ENCODE measurements around the gene STRIP1. TPM values are rescaled to one million over a fixed set of nuclear protein-coding genes. Genes with fewer than 3 reads are reported as not detected.
A peak's percentile ranks its signal among the peaks of the same experiment; 100 is the strongest.

Gene STRIP1
- total and polyA plus RNA-seq, 4 donors, result 5.8 to 22.8 (median 13.2) TPM

DNA sequence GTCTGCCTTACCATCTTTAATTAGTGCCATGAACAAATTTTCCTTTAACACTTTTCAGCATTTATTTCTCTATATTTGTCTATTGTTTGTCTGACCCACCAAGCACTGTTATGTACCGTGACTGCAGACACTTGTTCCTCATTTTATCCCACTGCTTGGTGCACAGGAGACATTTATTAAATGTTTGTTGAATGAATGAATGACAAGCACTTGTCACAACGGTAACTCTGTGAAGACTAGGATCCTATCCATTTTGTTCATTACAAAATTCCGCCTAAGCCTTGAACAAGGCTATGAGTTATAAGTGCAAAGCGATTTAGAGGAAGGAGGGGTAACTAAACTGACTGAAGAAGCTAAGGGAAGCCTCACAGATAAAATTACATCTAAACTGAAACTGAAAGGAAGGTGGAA, 379 bp upstream of the STRIP1 start:
- Histone ChIP-seq H3K36me3 (ENCODE audit: control insufficient read depth in 4 of 4, insufficient read depth in 3 of 4, low read depth in 1 of 4, low read length in 3 of 4) (peaks cover 0 to 12% (median 11%) of the 10 kb centered on the region in 4 donors), H3K27ac (ENCODE audit: low read depth in 1 of 2, low read length in 2 of 2) (peak overlapping the region; percentile 76 to 78), H3K9ac (ENCODE audit: low read depth in 1 of 2, low read length in 2 of 2) (peak overlapping the region; percentile 57 to 88), H3K27me3 (ENCODE audit: control insufficient read depth in 4 of 4, insufficient read depth in 4 of 4, low read length in 3 of 4) (no peaks in the 10 kb centered on the region), H3K9me3 (ENCODE audit: control insufficient read depth in 4 of 4, low read length in 3 of 4) (no peaks in the 10 kb centered on the region), H3K4me3 (ENCODE audit: low read depth in 1 of 3, low read length in 3 of 3) (peak overlapping the region; percentile 75 to 97 (median 90)), H3K4me1 (ENCODE audit: control insufficient read depth in 4 of 4, insufficient read depth in 4 of 4, low read length in 3 of 4) (peaks cover 5 to 26% (median 17%) of the 10 kb centered on the region in 4 donors)
- no peak for TF ChIP-seq RXRA (IDR thresholded peaks at IDR 0.05)
- peak; percentile 82 for TF ChIP-seq YY1 (IDR thresholded peaks at IDR 0.05)
- 43% methylated on average over 4 of the region's 4 CpGs for WGBS
- DNase-seq (ENCODE audit: low spot score), result no peak

DNA sequence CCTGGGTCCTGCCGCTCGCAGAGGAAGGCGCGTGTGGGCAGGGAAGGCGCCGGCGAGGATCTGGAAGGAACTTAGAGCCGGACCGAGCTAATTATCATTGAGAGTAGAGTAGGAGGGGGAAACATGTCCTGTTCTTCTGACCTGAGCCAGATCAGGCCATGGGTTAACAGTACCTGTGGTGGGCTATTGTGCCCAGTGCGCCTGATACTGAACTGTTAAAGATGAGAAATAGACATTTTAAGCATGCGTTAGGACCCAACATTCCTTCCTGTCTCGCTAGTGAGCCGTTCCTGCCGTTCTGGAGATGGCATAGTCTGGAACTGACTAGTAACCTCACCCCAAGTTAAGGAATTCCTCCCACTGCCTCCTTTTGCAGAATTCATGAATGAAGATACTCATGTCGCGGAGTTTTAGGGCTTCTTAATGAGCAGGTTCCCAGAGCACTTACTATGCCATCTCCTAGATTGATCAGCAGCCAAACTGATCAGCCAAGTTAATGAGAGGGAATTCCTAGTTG, 870 bp downstream of the STRIP1 start:
- Histone ChIP-seq H3K4me3 (ENCODE audit: low read depth in 1 of 3, low read length in 3 of 3) (peak overlapping the region; percentile 85 to 97 (median 90)), H3K9me3 (ENCODE audit: control insufficient read depth in 4 of 4, low read length in 3 of 4) (no peaks in the 10 kb centered on the region), H3K27ac (ENCODE audit: low read depth in 1 of 2, low read length in 2 of 2) (peak overlapping the region; percentile 70 to 78), H3K36me3 (ENCODE audit: control insufficient read depth in 4 of 4, insufficient read depth in 3 of 4, low read depth in 1 of 4, low read length in 3 of 4) (peaks cover 0 to 21% (median 19%) of the 10 kb centered on the region in 4 donors), H3K27me3 (ENCODE audit: control insufficient read depth in 4 of 4, insufficient read depth in 4 of 4, low read length in 3 of 4) (no peaks in the 10 kb centered on the region), H3K9ac (ENCODE audit: low read depth in 1 of 2, low read length in 2 of 2) (peak overlapping the region; percentile 60 to 65), H3K4me1 (ENCODE audit: control insufficient read depth in 4 of 4, insufficient read depth in 4 of 4, low read length in 3 of 4) (peaks cover 5 to 26% (median 17%) of the 10 kb centered on the region in 4 donors)
- TF ChIP-seq, protein P1, sequence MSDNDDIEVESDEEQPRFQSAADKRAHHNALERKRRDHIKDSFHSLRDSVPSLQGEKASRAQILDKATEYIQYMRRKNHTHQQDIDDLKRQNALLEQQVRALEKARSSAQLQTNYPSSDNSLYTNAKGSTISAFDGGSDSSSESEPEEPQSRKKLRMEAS (IDR thresholded peaks at IDR 0.05), result no peak
- TF ChIP-seq YY1 (IDR thresholded peaks at IDR 0.05), result no peak
- no peak for TF ChIP-seq HNF4G (IDR thresholded peaks at IDR 0.05)
- TF ChIP-seq, protein P2, sequence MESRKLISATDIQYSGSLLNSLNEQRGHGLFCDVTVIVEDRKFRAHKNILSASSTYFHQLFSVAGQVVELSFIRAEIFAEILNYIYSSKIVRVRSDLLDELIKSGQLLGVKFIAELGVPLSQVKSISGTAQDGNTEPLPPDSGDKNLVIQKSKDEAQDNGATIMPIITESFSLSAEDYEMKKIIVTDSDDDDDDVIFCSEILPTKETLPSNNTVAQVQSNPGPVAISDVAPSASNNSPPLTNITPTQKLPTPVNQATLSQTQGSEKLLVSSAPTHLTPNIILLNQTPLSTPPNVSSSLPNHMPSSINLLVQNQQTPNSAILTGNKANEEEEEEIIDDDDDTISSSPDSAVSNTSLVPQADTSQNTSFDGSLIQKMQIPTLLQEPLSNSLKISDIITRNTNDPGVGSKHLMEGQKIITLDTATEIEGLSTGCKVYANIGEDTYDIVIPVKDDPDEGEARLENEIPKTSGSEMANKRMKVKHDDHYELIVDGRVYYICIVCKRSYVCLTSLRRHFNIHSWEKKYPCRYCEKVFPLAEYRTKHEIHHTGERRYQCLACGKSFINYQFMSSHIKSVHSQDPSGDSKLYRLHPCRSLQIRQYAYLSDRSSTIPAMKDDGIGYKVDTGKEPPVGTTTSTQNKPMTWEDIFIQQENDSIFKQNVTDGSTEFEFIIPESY (IDR thresholded peaks at IDR 0.05), result no peak
- TF ChIP-seq RAD21 (IDR thresholded peaks at IDR 0.05), result no peak
- TF ChIP-seq SP1 (IDR thresholded peaks at IDR 0.05), result no peak
- TF ChIP-seq TAF1 (conservative IDR thresholded peaks at IDR 0.05), result no peak
- no peak for TF ChIP-seq HNF4A (conservative IDR thresholded peaks at IDR 0.05)
- no peak for TF ChIP-seq FOXA1 (IDR thresholded peaks at IDR 0.05)
- no peak for TF ChIP-seq EGR1 (IDR thresholded peaks at IDR 0.05; ENCODE audit: low read depth in 2 of 2)
- TF ChIP-seq RXRA (IDR thresholded peaks at IDR 0.05), result no peak
- TF ChIP-seq FOXA2 (IDR thresholded peaks at IDR 0.05), result no peak
- no peak for DNase-seq (ENCODE audit: low spot score)
- WGBS, result 10% methylated on average over 16 of the region's 16 CpGs

DNA sequence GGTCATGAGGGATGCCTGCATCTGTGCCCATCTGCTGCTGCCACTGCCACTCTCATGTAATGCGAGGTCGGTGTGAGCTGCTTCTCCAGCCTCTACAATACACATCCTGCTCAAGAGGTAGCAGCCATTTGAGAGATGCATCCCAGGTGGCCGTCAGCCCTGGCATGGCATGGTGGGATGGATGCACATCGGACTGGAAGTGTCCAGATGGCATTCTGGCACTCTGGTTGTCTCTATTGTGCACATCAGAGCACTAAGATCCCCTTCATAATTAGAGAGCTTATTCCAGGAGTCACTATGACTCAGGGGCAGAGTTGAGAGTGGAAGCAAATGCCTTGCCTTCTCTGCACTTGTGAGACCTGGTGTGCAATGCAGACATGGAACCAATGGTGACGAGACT, 3.8 kb downstream of the STRIP1 start:
- H3K4me3 ChIP-seq (ENCODE audit: low read depth in 1 of 3, low read length in 3 of 3), result no peak overlapping the region
- 96% methylated on average over 5 of the region's 5 CpGs for WGBS
- H3K27me3 ChIP-seq (ENCODE audit: control insufficient read depth in 4 of 4, insufficient read depth in 4 of 4, low read length in 3 of 4), result no peaks in the 10 kb centered on the region
- peaks cover 5 to 16% (median 10%) of the 10 kb centered on the region in 4 donors for H3K4me1 ChIP-seq (ENCODE audit: control insufficient read depth in 4 of 4, insufficient read depth in 4 of 4, low read length in 3 of 4)
- no peak overlapping the region for H3K9ac ChIP-seq (ENCODE audit: low read depth in 1 of 2, low read length in 2 of 2)
- no peak for DNase-seq (ENCODE audit: low spot score)
- TF ChIP-seq FOXA2 (IDR thresholded peaks at IDR 0.05) (no peak), EGR1 (IDR thresholded peaks at IDR 0.05; ENCODE audit: low read depth in 2 of 2) (no peak), FOXA1 (IDR thresholded peaks at IDR 0.05) (no peak), HNF4G (IDR thresholded peaks at IDR 0.05) (no peak), RAD21 (IDR thresholded peaks at IDR 0.05) (no peak), YY1 (IDR thresholded peaks at IDR 0.05) (no peak), GABPA (IDR thresholded peaks at IDR 0.05 in 1 of 2, conservative IDR thresholded peaks at IDR 0.05 in 1 of 2) (no peak), RXRA (IDR thresholded peaks at IDR 0.05) (no peak)
- TF ChIP-seq, protein P3, sequence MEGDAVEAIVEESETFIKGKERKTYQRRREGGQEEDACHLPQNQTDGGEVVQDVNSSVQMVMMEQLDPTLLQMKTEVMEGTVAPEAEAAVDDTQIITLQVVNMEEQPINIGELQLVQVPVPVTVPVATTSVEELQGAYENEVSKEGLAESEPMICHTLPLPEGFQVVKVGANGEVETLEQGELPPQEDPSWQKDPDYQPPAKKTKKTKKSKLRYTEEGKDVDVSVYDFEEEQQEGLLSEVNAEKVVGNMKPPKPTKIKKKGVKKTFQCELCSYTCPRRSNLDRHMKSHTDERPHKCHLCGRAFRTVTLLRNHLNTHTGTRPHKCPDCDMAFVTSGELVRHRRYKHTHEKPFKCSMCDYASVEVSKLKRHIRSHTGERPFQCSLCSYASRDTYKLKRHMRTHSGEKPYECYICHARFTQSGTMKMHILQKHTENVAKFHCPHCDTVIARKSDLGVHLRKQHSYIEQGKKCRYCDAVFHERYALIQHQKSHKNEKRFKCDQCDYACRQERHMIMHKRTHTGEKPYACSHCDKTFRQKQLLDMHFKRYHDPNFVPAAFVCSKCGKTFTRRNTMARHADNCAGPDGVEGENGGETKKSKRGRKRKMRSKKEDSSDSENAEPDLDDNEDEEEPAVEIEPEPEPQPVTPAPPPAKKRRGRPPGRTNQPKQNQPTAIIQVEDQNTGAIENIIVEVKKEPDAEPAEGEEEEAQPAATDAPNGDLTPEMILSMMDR (IDR thresholded peaks at IDR 0.05; ENCODE audit: low read depth, low read length, missing input control), result no peak
- TF ChIP-seq, protein P4, sequence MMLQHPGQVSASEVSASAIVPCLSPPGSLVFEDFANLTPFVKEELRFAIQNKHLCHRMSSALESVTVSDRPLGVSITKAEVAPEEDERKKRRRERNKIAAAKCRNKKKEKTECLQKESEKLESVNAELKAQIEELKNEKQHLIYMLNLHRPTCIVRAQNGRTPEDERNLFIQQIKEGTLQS (IDR thresholded peaks at IDR 0.05), result no peak
- TF ChIP-seq, protein P2 (IDR thresholded peaks at IDR 0.05), result no peak
- peaks cover 8 to 49% (median 46%) of the 10 kb centered on the region in 4 donors for H3K36me3 ChIP-seq (ENCODE audit: control insufficient read depth in 4 of 4, insufficient read depth in 3 of 4, low read depth in 1 of 4, low read length in 3 of 4)
- no peak overlapping the region for H3K27ac ChIP-seq (ENCODE audit: low read depth in 1 of 2, low read length in 2 of 2)
- no peaks in the 10 kb centered on the region for H3K9me3 ChIP-seq (ENCODE audit: control insufficient read depth in 4 of 4, low read length in 3 of 4)
